Gastrocnemius medialis (tissue), 4 donors: ENCODE measurements around the gene CCRL2.

Experiments
- POLR2A ChIP-seq, 2 donors: fragments of 450-650 bp; IDR thresholded peaks; one replicate each; pipeline ENCODE4 v1.6.1; 2017; ENCODE audit warnings: antibody characterized with exemption in 2 of 2, mild to moderate bottlenecking in 2 of 2, moderate library complexity in 2 of 2
- TF ChIP-seq, protein P1 (sequence below), 5 experiments: fragments of 450-650 bp in 3 of 5; fragments of 200-600 bp in 2 of 5; sonication (generic) in 2 of 5; IDR thresholded peaks in 4 of 5; conservative IDR thresholded peaks in 1 of 5; 1 replicate in 4 of 5; 2 replicates in 1 of 5; pipeline ENCODE4 v1.5.1; 2016 to 2019; ENCODE audit warnings: antibody characterized with exemption in 5 of 5, mild to moderate bottlenecking in 3 of 5, moderate library complexity in 3 of 5

DNA sequence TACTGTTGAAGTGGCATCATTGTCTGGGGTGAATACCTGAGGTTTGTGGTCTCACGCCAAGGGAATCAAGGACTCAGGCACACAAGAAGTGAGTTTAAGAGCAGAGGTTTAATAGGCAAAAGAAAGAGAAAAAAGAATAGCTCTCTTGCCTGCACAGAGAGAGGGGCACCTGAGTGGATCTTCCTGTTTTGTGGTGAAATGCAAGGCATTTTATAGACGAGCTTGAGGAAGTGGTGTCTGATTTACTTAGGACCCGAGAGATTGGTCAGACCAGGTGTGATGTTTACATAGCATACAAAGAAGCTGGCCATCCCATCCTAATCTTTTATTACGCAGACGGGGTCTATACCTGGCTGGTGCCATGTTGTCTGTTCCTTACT is 23.1 kb upstream of the CCRL2 start:
- TF ChIP-seq, protein P1, sequence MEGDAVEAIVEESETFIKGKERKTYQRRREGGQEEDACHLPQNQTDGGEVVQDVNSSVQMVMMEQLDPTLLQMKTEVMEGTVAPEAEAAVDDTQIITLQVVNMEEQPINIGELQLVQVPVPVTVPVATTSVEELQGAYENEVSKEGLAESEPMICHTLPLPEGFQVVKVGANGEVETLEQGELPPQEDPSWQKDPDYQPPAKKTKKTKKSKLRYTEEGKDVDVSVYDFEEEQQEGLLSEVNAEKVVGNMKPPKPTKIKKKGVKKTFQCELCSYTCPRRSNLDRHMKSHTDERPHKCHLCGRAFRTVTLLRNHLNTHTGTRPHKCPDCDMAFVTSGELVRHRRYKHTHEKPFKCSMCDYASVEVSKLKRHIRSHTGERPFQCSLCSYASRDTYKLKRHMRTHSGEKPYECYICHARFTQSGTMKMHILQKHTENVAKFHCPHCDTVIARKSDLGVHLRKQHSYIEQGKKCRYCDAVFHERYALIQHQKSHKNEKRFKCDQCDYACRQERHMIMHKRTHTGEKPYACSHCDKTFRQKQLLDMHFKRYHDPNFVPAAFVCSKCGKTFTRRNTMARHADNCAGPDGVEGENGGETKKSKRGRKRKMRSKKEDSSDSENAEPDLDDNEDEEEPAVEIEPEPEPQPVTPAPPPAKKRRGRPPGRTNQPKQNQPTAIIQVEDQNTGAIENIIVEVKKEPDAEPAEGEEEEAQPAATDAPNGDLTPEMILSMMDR (IDR thresholded peaks at IDR 0.05 in 4 of 5, conservative IDR thresholded peaks at IDR 0.05 in 1 of 5): no peak
- TF ChIP-seq POLR2A (IDR thresholded peaks at IDR 0.05): no peak
